ENCODE data around the gene C3orf33. TPM values are rescaled to one million over a fixed set of nuclear protein-coding genes. Genes with fewer than 3 reads are reported as not detected.

The C3orf33 gene
- total and polyA plus RNA-seq, 9 of the 15 experiments (the other 6 are each of a cell fraction or from before 2014, with no cell fraction given), result 4.1 to 10.2 (median 6.0) TPM

GRCh38 chr3:155854141-155854940 is 48.3 kb upstream of the C3orf33 start, which contains the start of gene SLC33A1 (continued):
- peak; percentile 25; the same call in 1 of the 2 replicates for TF ChIP-seq ZSCAN32 (CRISPR knock-in tag; IDR thresholded peaks at IDR 0.05)
- TF ChIP-seq CBFA2T3 (IDR thresholded peaks at IDR 0.05), result no peak
- TF ChIP-seq EP400 (IDR thresholded peaks at IDR 0.05), result peak; percentile 99
- TF ChIP-seq HNRNPH1 (optimal IDR thresholded peaks at IDR 0.05; ENCODE audit: low read depth, low read length), result no peak
- no peak for TF ChIP-seq RBM14 (IDR thresholded peaks at IDR 0.05; ENCODE audit: borderline replicate concordance, insufficient read depth, low read depth, low read length)
- TF ChIP-seq CCAR2 (IDR thresholded peaks at IDR 0.05; ENCODE audit: low read depth, low read length), result no peak
- TF ChIP-seq BCLAF1 (IDR thresholded peaks at IDR 0.05; ENCODE audit: borderline replicate concordance in 1 of 2, control insufficient read depth in 1 of 2, low read depth in 2 of 2, low read length in 1 of 2), result peak in 1 of 2 experiments; percentile 97; a peak in 2 of 4 replicates
- TF ChIP-seq TEAD1 (CRISPR knock-in tag; IDR thresholded peaks at IDR 0.05), result peak in 1 of 2 experiments; percentile 35; a peak in 2 of 4 replicates
- TF ChIP-seq ZNF311 (CRISPR knock-in tag; IDR thresholded peaks at IDR 0.05), result no peak
- TF ChIP-seq SIN3A (IDR thresholded peaks at IDR 0.05; ENCODE audit: borderline replicate concordance in 2 of 2, control insufficient read depth in 1 of 2, low read depth in 2 of 2, low read length in 2 of 2), result peak in 1 of 2 experiments; percentile 75; a peak in 2 of 4 replicates
- TF ChIP-seq KHSRP (IDR thresholded peaks at IDR 0.05), result no peak
- peak; percentile 84 for TF ChIP-seq NR2C1 (IDR thresholded peaks at IDR 0.05)
- TF ChIP-seq NR2C1 (tag; IDR thresholded peaks at IDR 0.05), result peak; percentile 87
- peak; percentile 93 for TF ChIP-seq SREBF1 (IDR thresholded peaks at IDR 0.05; ENCODE audit: borderline replicate concordance, low read depth, low read length)
- no peak for TF ChIP-seq TSHZ1 (CRISPR knock-in tag; IDR thresholded peaks at IDR 0.05)
